ENCODE data around the gene MTA2. TPM values are rescaled to one million over a fixed set of nuclear protein-coding genes. Genes with fewer than 3 reads are reported as not detected.
A peak's percentile ranks its signal among the peaks of the same experiment; 100 is the strongest.

The MTA2 gene
- total and polyA plus RNA-seq, 2 of the 8 experiments (the other 6 are each of a cell fraction or from before 2014, with no cell fraction given), result 25.7 to 114 TPM

- Histone ChIP-seq H3K23me2 (ENCODE audit: low read depth, low read length) (peaks cover 9% of the 10 kb centered on the region; the same call in 1 of the 2 replicates), H4K91ac (replicated peaks; ENCODE audit: insufficient read length, low read length) (no peak overlapping the region), H2BK12ac (ENCODE audit: low read depth, low read length) (no peak overlapping the region), H4K5ac (ENCODE audit: insufficient read length, low read depth, low read length) (no peak overlapping the region), H4K20me1 (replicated peaks in 1 of 2; ENCODE audit: control insufficient read depth in 1 of 2, insufficient read depth in 2 of 2, low read length in 2 of 2) (peaks cover 0 to 2% of the 10 kb centered on the region in 2 experiments), H2BK15ac (ENCODE audit: low read length) (no peak overlapping the region), H3K79me2 (ENCODE audit: control insufficient read depth in 1 of 2, insufficient read depth in 2 of 2, low read length in 2 of 2) (no peaks in the 10 kb centered on the region), H2BK120ac (replicated peaks; ENCODE audit: low read depth, low read length) (no peak overlapping the region), H3K4ac (replicated peaks; ENCODE audit: insufficient read length, low read depth, low read length) (no peak overlapping the region), H3K79me1 (ENCODE audit: low read depth, low read length) (no peaks in the 10 kb centered on the region), H3K27me3 (replicated peaks in 1 of 4; ENCODE audit: control insufficient read depth in 3 of 4, extremely low read depth in 1 of 4, insufficient read depth in 3 of 4, low read length in 3 of 4) (peaks cover 0 to 5% (median 4%) of the 10 kb centered on the region in 4 experiments; a peak in 6 of 7 replicates), H2AFZ (ENCODE audit: low read length) (no peak overlapping the region), H3K4me3 (ENCODE audit: extremely low read depth in 1 of 4, insufficient read depth in 2 of 4, low read depth in 3 of 4, low read length in 4 of 4) (no peak overlapping the region), H3K4me1 (replicated peaks in 1 of 4; ENCODE audit: control insufficient read depth in 3 of 4, insufficient read depth in 4 of 4, low read length in 3 of 4) (peaks cover 3 to 28% (median 15%) of the 10 kb centered on the region in 4 experiments), H3K27ac (ENCODE audit: low read depth, low read length) (no peak overlapping the region), H3K36me3 (ENCODE audit: control insufficient read depth in 2 of 4, insufficient read depth in 4 of 4, low read length in 3 of 4) (no peaks in the 10 kb centered on the region; a peak in 2 of 8 replicates), H2BK20ac (ENCODE audit: low read length) (no peak overlapping the region), H2BK5ac (ENCODE audit: low read depth, low read length) (no peak overlapping the region), H2AK5ac (ENCODE audit: low read depth, low read length) (peak overlapping the region; percentile 5; the same call in 1 of the 2 replicates), H3K9me3 (ENCODE audit: insufficient read depth in 2 of 2, low read depth in 1 of 2, low read length in 1 of 2) (no peaks in the 10 kb centered on the region), H3K14ac (ENCODE audit: insufficient read length) (no peak overlapping the region), H3K4me2 (ENCODE audit: insufficient read depth in 1 of 2, low read depth in 2 of 2, low read length in 2 of 2) (no peak overlapping the region), H3K56ac (replicated peaks; ENCODE audit: insufficient read length, low read depth, low read length) (no peak overlapping the region), H3K9ac (replicated peaks in 1 of 4; ENCODE audit: extremely low read depth in 1 of 4, low read depth in 3 of 4, low read length in 3 of 4) (no peak overlapping the region), H4K8ac (ENCODE audit: extremely low read depth, insufficient read depth, low read length) (no peak overlapping the region), H3K18ac (ENCODE audit: extremely low read depth, low read length) (no peak overlapping the region), H3K23ac (ENCODE audit: insufficient read length) (no peak overlapping the region)
- WGBS, 2 experiments (ENCODE audit: extremely low coverage in 1 of 2, insufficient coverage in 1 of 2, insufficient read length in 1 of 2, insufficient replicate concordance in 2 of 2, low coverage in 1 of 2, low lambda C conversion rate in 2 of 2, missing lambda C conversion rate in 1 of 2), result 94% methylated on average over 12 of the region's 12 CpGs; no CpG with 5 or more reads in 1 of the 2 experiments
- FAIRE-seq (no peak), DNase-seq (ENCODE audit: low read depth in 1 of 2, low spot score in 2 of 2) (no peak)
- POLR2A ChIA-PET (ENCODE audit: partially characterized antibody), result interaction anchor here (1.1 to 15.8 kb wide), 11 partner anchors 12 to 244 kb away, joined by 3 to 235 read pairs (median 5); partner anchors contain the start of genes B3GAT3, C11orf98, CSKMT and MTA2
- CTCF ChIA-PET (ENCODE audit: partially characterized antibody), result interaction anchor here (1.2 to 10.2 kb wide), 3 partner anchors 12 to 57 kb away, joined by 5 to 97 read pairs (median 25); partner anchors contain the start of genes B3GAT3 and TUT1
- no peak for TF ChIP-seq CTBP2 (IDR thresholded peaks at IDR 0.05; ENCODE audit: borderline replicate concordance, insufficient read depth, insufficient read length, low read length)
- no peak for TF ChIP-seq EZH2 (IDR thresholded peaks at IDR 0.05; ENCODE audit: low read depth, low read length, severe bottlenecking)
- no peak for TF ChIP-seq TEAD4 (IDR thresholded peaks at IDR 0.05; ENCODE audit: low read depth, low read length)
- TF ChIP-seq RBBP5 (IDR thresholded peaks at IDR 0.05; ENCODE audit: borderline replicate concordance, low read depth, low read length), result no peak
- TF ChIP-seq ATF3 (IDR thresholded peaks at IDR 0.05; ENCODE audit: insufficient read depth, low read depth, low read length), result no peak
- TF ChIP-seq CBX5 (IDR thresholded peaks at IDR 0.05; ENCODE audit: low read depth, low read length), result no peak
- no peak for TF ChIP-seq NRF1 (IDR thresholded peaks at IDR 0.05; ENCODE audit: low read depth, low read length)
- no peak for TF ChIP-seq YY1 (IDR thresholded peaks at IDR 0.05; ENCODE audit: low read depth, low read length)
- TF ChIP-seq CEBPB (IDR thresholded peaks at IDR 0.05; ENCODE audit: low read depth, low read length), result no peak
- TF ChIP-seq SP1 (IDR thresholded peaks at IDR 0.05; ENCODE audit: low read depth, low read length), result no peak
- no peak for TF ChIP-seq CREB1 (IDR thresholded peaks at IDR 0.05)
Observed at GRCh38 chr11:62608776-62609175, 7.1 kb upstream of the MTA2 start.

All from H1 (cell line).